ENCODE measurements around the gene CERS3.
A peak's percentile ranks its signal among the peaks of the same experiment; 100 is the strongest.

CERS3 gene

DNA sequence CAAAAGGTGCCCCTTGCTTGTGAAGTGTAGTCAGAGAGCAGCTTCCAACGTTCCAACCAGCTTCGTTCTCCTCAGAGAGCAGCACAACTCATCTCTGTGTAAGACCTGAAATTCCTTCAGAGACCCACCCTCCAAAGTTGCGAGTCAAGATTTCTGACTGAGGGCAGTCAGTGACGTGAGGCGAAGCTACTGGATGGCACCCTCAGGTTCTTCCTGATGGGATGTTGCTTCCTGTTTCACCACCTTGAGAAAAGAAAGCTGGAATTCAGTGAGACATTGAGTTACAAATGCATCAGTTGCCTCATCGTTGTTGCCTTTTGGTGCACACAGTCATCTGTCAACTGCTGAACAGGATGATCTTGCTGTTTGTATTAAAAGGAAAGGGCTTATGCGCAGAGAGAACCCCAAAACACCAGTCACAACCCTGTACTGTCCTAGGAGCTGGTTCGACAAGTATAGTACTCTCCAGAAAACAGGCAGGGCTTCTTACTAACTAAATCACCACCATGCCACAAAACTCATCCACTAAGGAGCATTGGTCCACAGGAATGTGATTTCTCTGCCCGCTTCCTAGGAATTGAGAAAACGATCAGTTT is at the start of gene CERS3:
Gene CERS3 (minus strand): TSS at position 118 of the 596 bp plus-strand sequence. CDS start 27,101 bp downstream, outside the sequence.
- no peak for DNase-seq

DNA sequence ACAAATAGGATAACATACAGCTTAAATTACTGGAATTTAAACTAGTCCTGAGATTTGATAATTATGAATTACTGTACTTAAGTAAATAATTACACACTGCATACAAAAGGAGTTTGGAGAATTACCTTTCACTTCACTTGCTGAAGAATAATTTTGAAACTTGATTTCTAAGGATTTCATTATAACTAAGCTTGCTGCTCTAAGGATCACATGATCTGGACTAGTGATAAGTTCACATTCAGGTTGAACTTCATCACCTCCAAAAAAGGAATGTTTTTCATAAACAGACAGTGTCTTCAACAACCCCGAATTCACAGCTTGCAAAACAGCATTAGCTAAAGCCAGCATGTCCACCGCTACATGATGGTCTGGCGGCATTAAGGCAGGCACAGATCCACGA is 44.8 kb upstream of the CERS3 start:
- DNase-seq, result no peak

DNA sequence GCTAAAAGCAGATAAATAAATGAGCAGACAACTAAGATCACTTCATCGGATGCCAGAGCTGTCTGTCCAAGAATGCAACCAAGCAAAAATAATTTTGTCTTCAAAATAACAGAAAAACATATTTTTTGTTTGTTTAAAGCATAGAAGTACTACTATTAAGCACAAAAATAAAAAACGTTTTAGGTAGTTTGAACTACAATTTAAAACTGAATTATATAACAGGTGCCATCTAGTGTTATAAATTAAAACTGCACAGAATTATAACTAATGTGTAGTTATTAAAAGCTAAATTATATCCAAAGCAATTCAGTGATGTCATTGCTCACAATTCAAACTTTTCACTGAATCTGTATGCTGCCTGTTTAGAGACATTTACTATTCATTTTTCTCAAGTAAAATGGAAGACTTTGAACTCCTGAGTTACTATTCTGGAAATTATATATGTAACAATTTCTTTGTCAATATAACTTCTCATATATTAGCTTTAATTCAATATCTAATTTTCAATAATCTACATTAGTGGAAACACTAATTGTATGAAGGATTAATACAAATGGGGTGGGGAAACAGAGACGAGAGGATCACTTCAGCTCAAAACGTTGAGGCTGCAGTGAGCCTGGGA is 43.7 kb upstream of the CERS3 start:
- DNase-seq, result peak; percentile 67

DNA sequence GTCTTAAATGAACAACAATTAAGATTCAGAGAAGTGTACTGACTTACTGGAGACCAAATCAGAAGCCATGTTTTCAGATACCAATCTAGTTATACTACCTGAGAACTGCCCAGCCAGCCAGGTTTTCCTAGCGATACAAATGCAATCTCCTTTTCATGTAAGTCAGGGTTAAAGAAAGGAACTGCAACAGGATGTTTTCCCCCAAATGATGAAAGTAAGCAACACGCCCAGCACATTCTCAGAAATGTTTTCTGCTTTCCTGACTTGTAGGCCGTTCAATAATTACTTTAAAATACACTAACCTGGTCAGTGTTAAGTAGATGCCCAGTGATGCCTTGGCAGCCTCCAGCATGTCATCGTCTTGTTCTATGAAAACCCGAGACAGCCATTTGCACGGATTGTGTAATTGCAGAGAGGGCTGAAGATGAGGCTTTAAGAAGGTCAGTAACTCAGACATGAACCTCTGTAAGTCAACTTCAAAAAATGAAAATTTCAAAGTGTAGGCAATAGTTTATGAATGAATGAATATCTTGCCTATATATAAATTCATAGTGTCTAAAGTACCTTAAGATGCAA is 42.9 kb upstream of the CERS3 start:
- no peak for DNase-seq

DNA sequence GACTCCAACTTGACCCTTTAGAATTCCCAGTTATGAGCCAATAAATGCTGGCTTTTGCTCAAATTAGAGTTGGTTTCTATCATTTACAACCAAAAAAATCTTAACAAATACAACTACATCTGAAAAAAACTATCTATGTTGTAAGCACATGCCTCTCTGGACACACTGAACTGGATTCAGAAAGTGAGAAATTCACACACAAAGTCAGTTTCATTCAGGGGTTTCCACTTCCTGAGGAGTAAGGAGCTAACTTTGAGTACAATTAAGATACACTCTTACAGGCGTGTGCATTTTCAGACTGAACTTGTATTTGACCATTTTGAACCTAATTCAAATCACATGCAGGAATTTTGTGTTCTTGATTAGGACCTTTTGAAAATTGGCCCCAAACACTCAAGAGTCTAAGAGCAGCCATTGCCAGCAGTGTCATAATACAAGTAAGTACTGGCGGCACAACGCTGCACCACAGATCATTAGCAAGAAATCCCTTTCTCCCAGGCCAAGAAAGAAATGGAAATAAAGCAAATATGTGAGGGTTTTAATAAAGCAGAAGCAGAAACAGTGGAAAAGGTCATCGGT is 42.1 kb upstream of the CERS3 start:
- no peak for DNase-seq

DNA sequence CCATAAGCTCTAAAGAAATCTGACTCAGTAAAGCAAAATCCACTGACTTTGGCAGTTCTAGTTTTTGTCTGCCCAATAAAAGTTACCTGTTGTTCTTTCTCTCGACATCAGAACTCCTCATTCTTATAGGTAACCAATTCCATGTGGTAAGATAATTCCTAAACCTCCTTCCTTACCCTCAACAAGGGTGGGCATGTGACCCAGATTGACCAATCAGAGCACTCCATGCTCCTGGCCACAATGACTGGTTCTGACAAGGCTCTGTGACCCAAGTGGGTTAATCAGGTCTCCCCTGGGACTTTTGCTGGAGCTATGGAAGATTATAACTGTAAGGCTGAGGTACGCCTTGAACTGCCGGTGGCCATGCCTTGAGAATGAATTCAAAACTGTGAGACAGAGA is 41.5 kb upstream of the CERS3 start:
- DNase-seq, result no peak

DNA sequence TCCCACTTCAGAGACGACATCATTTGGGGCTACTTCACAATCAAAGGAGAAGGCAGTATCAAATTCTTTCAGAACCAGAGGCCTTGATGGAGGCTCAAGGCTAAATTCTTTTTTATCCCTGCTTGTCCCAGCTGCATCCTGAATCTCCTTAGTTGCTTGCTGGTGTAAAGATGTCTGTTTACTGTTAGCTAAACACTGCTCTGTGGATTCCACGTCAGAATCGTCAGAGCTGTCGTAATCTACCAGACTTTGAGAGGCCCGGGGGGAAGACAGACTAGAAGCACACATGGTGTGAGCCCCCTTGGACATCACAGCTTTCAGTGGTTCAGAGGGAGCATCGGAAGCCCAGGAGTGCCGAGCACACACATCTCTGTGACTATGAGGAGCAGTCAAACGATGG is 40.6 kb upstream of the CERS3 start:
- DNase-seq, result no peak

DNA sequence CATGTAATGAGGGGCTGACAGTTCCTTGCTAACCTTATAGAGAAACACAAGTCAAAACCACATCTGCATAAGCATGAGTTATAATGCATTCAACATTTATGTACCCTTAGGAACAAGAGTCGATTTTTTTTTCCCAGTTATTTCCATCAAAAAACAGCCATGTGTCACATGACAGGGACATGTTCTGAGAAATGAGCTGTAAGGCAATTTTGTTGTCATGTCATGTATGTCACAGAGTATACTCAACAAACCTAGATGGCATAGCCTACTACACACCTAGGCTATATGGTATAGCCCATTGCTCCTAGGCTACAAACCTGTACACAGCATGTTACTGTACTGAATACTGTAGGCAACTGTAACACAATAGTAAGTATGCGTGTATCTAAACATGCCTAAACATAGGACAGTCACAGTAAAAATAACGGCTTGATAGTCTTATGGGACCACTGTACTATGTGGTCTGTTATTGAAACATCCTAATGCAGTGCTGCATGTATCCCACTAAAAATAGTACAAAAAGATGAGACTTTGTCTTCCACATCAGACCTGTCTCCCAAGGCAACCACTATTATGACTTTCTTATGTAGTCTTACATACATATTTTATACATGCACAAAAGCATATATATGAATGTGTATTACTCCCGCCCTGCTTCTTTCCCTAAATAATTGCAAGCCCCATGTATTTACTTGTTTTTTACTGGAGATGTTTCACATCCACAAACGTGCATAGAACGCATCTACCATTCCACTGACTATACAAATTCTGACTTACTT is 38.3 kb upstream of the CERS3 start:
- DNase-seq, result no peak

DNA sequence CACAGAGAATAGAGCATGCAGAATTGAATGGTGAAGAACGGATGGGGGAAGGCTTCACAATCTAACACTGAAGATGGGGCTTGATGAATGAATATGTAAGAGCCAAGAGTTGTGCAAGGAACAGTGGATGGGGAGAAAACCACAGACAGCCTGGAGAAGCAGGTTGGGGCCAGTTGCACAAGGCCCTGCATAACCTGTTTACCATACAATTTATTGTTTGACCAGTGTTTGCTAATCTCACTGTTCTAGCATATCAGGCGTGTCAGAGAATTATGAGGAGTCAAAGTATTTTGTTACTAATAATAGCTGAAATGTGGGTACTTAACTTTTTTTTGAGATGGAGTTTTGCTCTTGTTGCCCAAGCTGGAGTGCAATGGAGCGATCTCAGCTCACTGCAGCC is 36.8 kb upstream of the CERS3 start:
- DNase-seq, result no peak

DNA sequence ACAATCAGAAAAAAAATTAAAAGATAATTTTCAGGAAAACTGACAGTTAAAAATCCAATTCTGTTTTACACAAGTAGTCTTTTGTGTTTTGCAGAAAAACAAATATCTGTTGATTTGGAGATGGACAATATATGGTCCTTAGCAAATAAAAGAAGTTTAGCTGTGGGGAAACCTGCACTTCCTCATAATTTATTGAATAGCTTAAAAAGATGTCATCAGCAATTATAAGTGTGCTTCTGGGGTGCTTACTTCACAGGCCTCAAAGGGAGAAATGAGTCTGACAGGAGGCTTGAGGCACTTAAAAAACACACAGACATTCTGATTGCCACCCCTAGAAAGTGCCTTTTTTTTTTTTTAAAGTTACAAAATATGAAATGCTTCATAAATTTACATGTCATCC is 31.6 kb upstream of the CERS3 start:
- peak; percentile 28 for DNase-seq

DNA sequence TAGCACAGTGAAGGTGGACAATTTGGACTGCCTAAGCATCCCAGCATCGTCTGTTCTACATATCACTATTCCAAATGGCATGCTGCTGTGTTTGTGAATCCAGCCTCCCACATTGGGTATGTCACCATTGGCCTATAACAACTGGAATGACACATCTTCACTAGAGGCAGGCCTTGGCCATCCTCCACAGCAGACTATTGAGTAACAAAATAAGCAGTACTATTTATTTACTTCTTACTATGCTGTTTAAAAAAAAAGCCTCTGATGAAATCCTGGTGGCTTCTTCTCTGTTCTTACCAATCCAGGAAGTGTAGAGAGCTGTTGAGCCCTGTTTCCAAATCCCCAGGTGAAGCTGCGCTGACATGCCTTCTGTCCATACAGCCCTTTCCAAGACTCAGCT is 30.6 kb upstream of the CERS3 start:
- DNase-seq, result peak; percentile 68

DNA sequence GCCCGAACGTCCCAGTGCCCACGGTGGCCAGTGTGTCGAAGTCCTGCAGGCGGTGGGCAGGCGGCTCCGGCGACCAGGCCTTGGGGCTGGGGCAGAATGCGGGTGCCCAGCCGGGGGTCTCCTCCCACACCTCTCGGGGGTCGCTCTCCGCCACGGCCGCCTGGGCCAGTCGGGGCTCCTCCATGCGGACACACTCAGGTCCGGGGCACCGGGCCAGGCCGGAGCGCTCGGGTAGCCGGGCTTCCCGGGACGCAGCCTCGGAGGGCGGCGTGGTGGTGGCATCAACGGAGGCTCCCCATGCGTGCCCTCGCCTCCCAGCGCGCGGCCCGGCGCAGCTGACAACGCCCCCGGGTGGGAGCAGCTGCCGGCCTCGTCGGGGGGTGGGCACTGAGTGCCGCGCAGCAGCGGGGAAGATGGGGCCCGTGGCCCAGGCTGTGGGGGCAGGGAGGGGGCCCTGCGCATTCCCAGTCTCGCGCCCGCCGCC is 30.1 kb upstream of the CERS3 start:
- no peak for DNase-seq

DNA sequence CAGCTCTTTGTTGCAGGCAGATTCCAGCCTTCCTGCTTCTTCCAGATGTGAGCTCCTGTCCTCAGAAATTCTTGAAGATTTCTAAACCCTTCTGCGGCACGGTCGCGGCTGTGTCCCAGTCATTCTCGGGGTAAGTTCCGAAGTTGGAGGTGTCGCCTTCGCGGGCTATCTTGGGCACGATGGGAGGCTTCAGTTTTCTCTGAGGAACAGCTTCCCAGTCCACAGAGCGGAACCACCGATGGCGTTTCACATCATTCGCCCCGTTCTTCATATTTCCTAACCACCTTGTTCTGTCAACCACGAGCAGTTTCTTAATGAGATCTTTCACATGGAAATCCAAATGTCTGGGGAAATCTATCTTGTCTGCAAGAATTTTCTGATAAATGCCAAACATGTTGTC is 24.7 kb upstream of the CERS3 start:
- DNase-seq, result no peak

DNA sequence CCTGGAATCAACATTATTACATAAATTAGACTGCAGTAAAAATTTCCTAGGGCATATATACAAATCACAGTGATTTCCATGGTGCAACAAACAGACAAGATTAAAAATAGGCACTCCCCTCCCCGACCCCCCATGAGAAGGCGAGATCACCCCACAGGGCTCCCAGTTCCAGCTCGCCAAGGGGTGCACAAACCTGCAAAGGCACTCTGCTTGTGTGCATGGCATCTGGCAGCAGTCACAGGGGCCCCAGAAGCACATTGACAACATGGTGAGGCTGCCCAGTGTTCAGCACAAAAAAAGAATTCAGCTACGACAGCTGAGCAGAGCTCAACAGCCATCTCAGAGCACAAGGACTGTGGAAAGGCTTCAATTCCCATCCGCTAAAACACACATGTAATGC is 19.2 kb upstream of the CERS3 start:
- no peak for DNase-seq

DNA sequence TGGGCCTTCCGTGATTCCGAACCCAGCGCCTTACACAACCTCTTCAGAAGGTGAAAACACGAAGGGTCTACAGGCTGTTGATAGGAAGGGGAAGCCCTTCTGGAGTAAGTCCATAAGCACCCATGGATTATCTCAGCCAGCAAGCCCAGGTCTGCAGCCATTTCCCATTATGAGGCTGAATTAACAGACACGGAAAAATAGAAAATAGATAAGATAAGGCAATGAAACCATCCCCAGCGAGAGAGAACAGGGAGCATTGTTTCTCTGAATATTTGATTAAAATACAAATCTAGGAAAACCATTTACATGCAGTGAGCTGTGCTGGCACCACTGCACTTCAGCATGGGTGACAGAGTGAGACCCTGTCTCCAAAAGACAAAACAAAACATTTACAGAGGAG is 16.2 kb upstream of the CERS3 start:
- DNase-seq, result no peak

DNA sequence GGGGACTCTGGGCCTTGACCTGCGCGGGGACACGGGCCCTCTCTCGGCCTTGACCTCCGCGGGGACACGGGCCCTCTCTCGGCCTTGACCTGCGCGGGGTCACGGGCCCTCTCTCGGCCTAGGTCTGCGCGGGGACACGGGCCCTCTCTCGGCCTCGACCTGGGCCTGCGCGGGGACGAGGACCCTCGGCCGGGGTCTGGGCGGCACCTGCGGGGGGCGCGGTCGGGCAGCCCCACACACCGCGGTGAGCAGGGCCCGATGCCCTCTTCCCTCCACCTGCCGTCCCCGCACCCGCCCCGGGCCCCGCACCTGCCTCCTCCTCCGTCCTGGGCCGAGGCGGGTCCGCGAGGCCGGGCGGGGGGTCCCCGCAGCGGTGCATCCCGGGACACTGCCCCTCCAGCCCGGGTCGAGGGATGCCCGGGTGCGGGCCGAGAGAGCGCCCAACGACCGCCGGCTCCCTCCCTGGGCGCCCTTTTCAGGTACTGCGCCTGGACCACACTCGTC is 15.6 kb upstream of the CERS3 start:
- no peak for DNase-seq

DNA sequence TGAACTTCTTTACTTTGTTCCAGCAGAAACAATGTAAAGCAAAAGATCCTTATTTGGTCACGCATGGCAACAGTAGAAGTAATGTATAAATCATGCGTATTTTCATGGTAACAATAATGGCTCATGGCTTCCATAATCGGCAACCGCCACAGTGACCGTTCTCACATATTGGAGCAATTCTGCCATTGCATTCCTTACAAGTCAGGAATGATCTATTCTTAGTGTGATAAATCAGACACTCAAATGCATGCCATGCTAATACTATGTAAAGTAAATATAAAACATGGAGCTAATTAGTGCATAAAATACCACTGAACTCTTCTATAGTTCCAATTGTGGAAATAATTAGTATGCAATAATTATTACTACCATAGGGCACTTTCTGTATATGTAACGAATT is 13.5 kb upstream of the CERS3 start:
- no peak for DNase-seq

DNA sequence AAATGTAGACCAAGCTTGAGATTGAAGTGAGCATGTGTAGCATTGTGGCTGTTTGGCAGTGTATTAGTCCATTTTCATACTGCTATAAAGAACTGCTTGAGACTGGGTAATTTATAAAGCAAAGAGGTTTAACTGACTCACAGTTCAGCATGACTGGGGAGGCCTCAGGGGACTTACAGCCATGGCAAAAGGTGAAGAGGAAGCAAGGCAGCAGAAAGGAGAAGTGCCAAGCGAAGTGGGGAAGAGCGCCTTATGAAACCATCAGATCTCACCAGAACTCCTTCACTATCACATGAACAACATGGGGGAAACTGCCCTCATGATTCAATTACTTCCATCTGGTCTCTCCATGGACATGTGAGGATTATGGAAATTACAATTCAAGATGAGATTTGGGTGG is 8.6 kb upstream of the CERS3 start:
- DNase-seq, result peak; percentile 86

DNA sequence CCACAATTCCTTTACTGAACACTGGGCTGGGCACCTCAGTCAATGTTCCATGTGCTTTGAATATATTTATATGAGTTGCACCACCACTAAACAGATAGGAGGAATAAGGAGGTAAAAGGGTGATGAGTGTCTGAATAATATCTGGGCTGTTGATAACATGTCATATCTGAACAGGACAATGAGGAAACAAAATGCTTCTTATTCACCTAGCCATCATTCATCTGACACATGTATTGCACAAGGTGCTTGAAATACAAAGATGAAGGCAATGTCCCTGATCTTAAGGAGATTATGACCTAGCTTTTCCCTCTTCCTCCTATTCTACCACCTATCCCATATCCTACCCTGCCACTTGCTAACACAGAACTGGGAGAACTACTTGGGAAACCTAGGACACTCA is 8.0 kb upstream of the CERS3 start:
- no peak for DNase-seq

DNA sequence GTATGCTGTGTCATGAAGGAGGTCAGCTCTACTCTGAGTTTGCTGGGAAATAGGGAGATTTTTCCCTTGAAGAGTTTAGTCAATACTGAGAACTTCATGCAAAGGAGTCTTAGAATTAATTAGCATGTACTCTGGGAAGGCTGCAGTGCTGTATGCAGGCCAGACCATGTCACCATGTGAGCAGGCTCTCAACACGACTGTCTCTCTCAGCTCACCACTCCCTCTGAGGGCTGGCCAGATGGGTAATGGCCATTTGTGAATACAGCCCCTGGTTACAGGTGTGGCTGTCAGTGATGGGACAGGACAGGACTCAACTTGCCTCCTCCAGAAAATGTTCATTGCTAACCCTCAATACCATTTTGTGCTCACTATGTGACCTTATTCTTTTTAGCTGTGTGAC is 5.1 kb upstream of the CERS3 start:
- no peak for DNase-seq

DNA sequence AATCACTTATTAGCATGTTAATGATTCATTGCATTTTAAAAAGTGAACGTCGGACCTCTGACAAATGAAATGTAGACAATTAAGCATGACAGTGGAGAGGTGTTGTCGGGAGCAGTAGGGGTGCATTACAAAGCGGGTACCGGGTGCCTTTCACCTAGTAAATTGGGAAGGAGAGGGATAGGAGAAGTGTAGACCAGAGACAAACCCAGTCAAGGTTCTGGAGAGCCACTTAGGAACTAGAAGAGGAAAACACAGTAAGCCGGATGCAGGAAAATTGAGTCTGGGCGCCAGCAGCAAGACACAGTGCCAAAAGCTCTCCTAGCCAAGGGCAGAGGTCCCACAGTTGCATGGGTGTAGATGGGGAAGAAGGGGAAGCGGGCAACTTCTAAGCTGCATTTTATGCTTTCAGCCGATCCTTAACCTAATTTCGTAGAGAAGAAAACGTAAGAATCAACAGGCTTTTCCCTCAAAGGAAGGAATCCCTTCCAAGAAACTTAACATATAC is 3.1 kb upstream of the CERS3 start:
- DNase-seq, result no peak

DNA sequence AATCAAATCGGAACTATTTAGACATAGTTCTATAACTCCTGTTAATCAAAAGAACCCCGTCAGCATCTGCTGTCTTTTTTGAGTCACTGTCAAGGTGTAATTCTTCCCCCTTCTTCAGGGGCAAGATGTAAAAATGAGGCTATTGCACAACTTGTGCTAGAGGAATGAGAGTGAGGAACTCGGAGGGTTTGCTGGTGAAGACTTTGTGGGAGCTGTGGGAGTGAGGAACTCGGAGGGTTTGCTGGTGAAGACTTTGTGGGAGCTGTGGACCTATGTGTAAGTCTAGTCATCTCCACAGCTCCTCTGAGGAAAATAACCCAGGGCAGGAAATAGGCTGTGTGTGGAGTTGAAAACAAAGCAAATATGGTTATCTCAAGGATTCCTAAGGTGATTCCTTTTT is 2.5 kb upstream of the CERS3 start:
- DNase-seq, result no peak

DNA sequence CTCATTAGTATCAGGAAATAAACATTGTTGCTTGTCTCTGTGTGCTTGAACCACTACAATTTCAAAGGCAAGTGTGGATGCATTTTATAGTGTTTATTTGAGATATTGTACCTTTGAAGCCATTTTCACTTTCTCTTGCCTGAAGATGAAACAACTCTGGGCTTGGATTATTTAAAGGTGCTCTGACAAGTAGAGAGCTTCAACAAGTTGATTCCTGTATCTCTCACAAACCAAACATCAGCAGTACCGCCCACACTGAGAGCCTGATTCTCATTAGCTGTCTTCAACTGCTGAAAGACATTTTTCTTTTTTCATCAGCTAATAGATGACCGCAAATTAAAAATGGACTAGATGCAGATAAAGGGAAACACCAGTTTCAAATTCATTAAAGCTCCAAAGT is 806 bp upstream of the CERS3 start:
- DNase-seq, result no peak

Data from suppressor macrophage treated with lipopolysaccharide for 4 hours (primary cell).